GM19193 (cell line): ENCODE results near the gene BTBD9.

Experiments used
- POLR2A ChIP-seq: IDR thresholded peaks from 4 replicates; pipeline ENCODE4 v1.6.1; 2011; ENCODE audit not compliant: insufficient read depth, insufficient read length; ENCODE audit errors: extremely low read depth

Gene BTBD9

GRCh38 chr6:38151580-38152500 is 487.9 kb downstream of the BTBD9 start:
- no peak for TF ChIP-seq POLR2A

GRCh38 chr6:38150681-38151296 is 488.9 kb downstream of the BTBD9 start:
- no peak for TF ChIP-seq POLR2A

GRCh38 chr6:38150021-38150420 is 489.7 kb downstream of the BTBD9 start:
- TF ChIP-seq POLR2A: no peak

- TF ChIP-seq POLR2A: no peak
Observed at GRCh38 chr6:38149531-38149930, 490.2 kb downstream of the BTBD9 start.

GRCh38 chr6:38148606-38149005 is 491.1 kb downstream of the BTBD9 start:
- no peak for TF ChIP-seq POLR2A

- TF ChIP-seq POLR2A: no peak
Observed at GRCh38 chr6:38146734-38147027, 493.0 kb downstream of the BTBD9 start.

- no peak for TF ChIP-seq POLR2A
Observed at GRCh38 chr6:38146021-38146733, 493.6 kb downstream of the BTBD9 start.

- TF ChIP-seq POLR2A: no peak
Observed at GRCh38 chr6:38144365-38144945, 495.3 kb downstream of the BTBD9 start.

GRCh38 chr6:38143191-38144150 is 496.3 kb downstream of the BTBD9 start:
- TF ChIP-seq POLR2A: no peak

- no peak for TF ChIP-seq POLR2A
Observed at GRCh38 chr6:38142178-38142902, 497.4 kb downstream of the BTBD9 start.

GRCh38 chr6:38141716-38142115 is 498.0 kb downstream of the BTBD9 start:
- TF ChIP-seq POLR2A: no peak

- TF ChIP-seq POLR2A: no peak
Observed at GRCh38 chr6:38141085-38141484, 498.6 kb downstream of the BTBD9 start.

- no peak for TF ChIP-seq POLR2A
Observed at GRCh38 chr6:38138374-38138773, 501.4 kb downstream of the BTBD9 start.
